Activated CD4-positive, alpha-beta T cell treated with anti-CD3 and anti-CD28 coated beads, Interleukin-2, amount 10 ng/mL, durations not matched to agents 24 days and 14 days (primary cell): Measurements from ENCODE around the gene FOXN3. TPM values are rescaled to one million over a fixed set of nuclear protein-coding genes. Genes with fewer than 3 reads are reported as not detected.

ENCODE experiments used
- DNase-seq: peaks from one replicate; pipeline ENCODE4 v3.0.0; 2022
- H3K27ac Mint-ChIP-seq: one replicate; pipeline ENCODE4 v1.8.0; 2022; ENCODE audit warnings: mild to moderate bottlenecking, mixed read lengths
- H3K27me3 Mint-ChIP-seq: one replicate; pipeline ENCODE4 v1.8.0; 2022; ENCODE audit warnings: mixed read lengths
- H3K36me3 Mint-ChIP-seq: one replicate; pipeline ENCODE4 v1.8.0; 2022; ENCODE audit warnings: low read depth, mild to moderate bottlenecking, mixed read lengths
- H3K4me1 Mint-ChIP-seq: one replicate; pipeline ENCODE4 v1.8.0; 2021; ENCODE audit warnings: mixed read lengths
- H3K4me3 Mint-ChIP-seq: one replicate; pipeline ENCODE4 v1.8.0; 2022; ENCODE audit warnings: mild to moderate bottlenecking, moderate library complexity, mixed read lengths
- H3K9me3 Mint-ChIP-seq: one replicate; pipeline ENCODE4 v1.8.0; 2021; ENCODE audit warnings: mixed read lengths
- intact Hi-C: fragments of 100-400 bp; cut with micrococcal nuclease; formaldehyde crosslinking; loops from one replicate; pipeline ENCODE4 v1.15.1; 2023
- total RNA-seq: library from RNA; stranded (reverse); gene quantifications from 2 replicates; pipeline ENCODE4 v1.2.3, GENCODE V29; 2022

FOXN3 gene
- total RNA-seq, 1 donor from 2014 or later, result 80.0 TPM

DNA sequence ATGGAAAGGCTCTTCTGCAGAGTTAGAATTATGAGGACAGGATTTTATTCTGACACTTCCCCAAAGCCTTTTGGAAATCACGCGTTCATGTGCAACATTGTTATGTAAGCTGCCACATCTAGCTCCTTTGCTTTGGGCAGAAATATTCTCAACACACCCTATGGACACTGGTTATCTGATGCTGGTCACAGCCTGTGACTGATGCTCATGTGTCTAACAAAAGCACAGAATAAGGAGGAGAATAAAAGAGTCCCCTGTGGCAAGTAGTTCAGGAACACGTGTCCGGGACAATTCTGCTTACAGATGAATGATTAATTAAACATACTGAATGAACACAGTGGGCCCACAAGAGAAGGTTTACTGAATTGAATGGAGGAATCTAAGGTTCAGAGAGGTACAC is 22.1 kb downstream of the FOXN3 start:
- H3K27ac Mint-ChIP-seq, result no peak overlapping the region
- intact Hi-C loops, result no loop called here
- peaks cover 29% of the 10 kb centered on the region for H3K4me1 Mint-ChIP-seq
- H3K4me3 Mint-ChIP-seq, result no peak overlapping the region
- H3K9me3 Mint-ChIP-seq, result no peaks in the 10 kb centered on the region
- H3K36me3 Mint-ChIP-seq, result peaks cover 8% of the 10 kb centered on the region
- H3K27me3 Mint-ChIP-seq, result no peaks in the 10 kb centered on the region
- DNase-seq, result no peak

- no peak for DNase-seq
- intact Hi-C loops, result no loop called here
- Mint-ChIP-seq H3K4me3 (no peak overlapping the region), H3K27ac (peak overlapping the region; percentile 71), H3K36me3 (peaks cover 10% of the 10 kb centered on the region), H3K9me3 (no peaks in the 10 kb centered on the region), H3K27me3 (no peaks in the 10 kb centered on the region), H3K4me1 (peaks cover 27% of the 10 kb centered on the region)
These were observed 23.7 kb downstream of the FOXN3 start for GRCh38 chr14:89393222-89393745.

- intact Hi-C loops, result no loop called here
- no peak overlapping the region for H3K4me3 Mint-ChIP-seq
- no peak for DNase-seq
These were observed 24.9 kb downstream of the FOXN3 start for GRCh38 chr14:89392181-89392580.

GRCh38 chr14:89391556-89391955 is 25.5 kb downstream of the FOXN3 start:
- H3K27me3 Mint-ChIP-seq, result no peaks in the 10 kb centered on the region
- H3K4me1 Mint-ChIP-seq, result peaks cover 27% of the 10 kb centered on the region
- no peaks in the 10 kb centered on the region for H3K9me3 Mint-ChIP-seq
- H3K4me3 Mint-ChIP-seq, result no peak overlapping the region
- intact Hi-C loops, result no loop called here
- peaks cover 10% of the 10 kb centered on the region for H3K36me3 Mint-ChIP-seq
- H3K27ac Mint-ChIP-seq, result no peak overlapping the region
- no peak for DNase-seq

More at GRCh38 chr14:89392181-89392580, 24.9 kb downstream of the FOXN3 start:
- H3K27ac Mint-ChIP-seq, result no peak overlapping the region
- H3K36me3 Mint-ChIP-seq, result peaks cover 13% of the 10 kb centered on the region
- no peaks in the 10 kb centered on the region for H3K9me3 Mint-ChIP-seq
- peaks cover 27% of the 10 kb centered on the region for H3K4me1 Mint-ChIP-seq
- no peaks in the 10 kb centered on the region for H3K27me3 Mint-ChIP-seq

- peaks cover 26% of the 10 kb centered on the region for H3K4me1 Mint-ChIP-seq
These were observed 25.9 kb downstream of the FOXN3 start for GRCh38 chr14:89391123-89391522.

GRCh38 chr14:89388853-89389252 is 28.2 kb downstream of the FOXN3 start:
- Mint-ChIP-seq H3K4me3 (no peak overlapping the region), H3K27me3 (no peaks in the 10 kb centered on the region), H3K27ac (no peak overlapping the region), H3K4me1 (peaks cover 13% of the 10 kb centered on the region), H3K9me3 (no peaks in the 10 kb centered on the region), H3K36me3 (peaks cover 13% of the 10 kb centered on the region)
- no peak for DNase-seq
- intact Hi-C loops, result no loop called here

More at GRCh38 chr14:89391123-89391522, 25.9 kb downstream of the FOXN3 start:
- Mint-ChIP-seq H3K27ac (no peak overlapping the region), H3K27me3 (no peaks in the 10 kb centered on the region), H3K9me3 (no peaks in the 10 kb centered on the region), H3K36me3 (peaks cover 10% of the 10 kb centered on the region), H3K4me3 (no peak overlapping the region)
- intact Hi-C loops, result no loop called here
- DNase-seq, result no peak

- Mint-ChIP-seq H3K27ac (no peak overlapping the region), H3K9me3 (no peaks in the 10 kb centered on the region), H3K4me1 (peaks cover 5% of the 10 kb centered on the region), H3K4me3 (no peak overlapping the region), H3K27me3 (no peaks in the 10 kb centered on the region), H3K36me3 (peaks cover 12% of the 10 kb centered on the region)
- intact Hi-C loops, result no loop called here
- DNase-seq, result no peak
These were observed 28.9 kb downstream of the FOXN3 start for GRCh38 chr14:89387922-89388685.

GRCh38 chr14:89386212-89386886 is 30.7 kb downstream of the FOXN3 start:
- H3K4me3 Mint-ChIP-seq, result no peak overlapping the region
- H3K27me3 Mint-ChIP-seq, result no peaks in the 10 kb centered on the region
- H3K9me3 Mint-ChIP-seq, result peaks cover 8% of the 10 kb centered on the region
- intact Hi-C loops, result no loop called here
- no peak for DNase-seq
- H3K4me1 Mint-ChIP-seq, result peaks cover 6% of the 10 kb centered on the region
- H3K27ac Mint-ChIP-seq, result no peak overlapping the region
- peaks cover 23% of the 10 kb centered on the region for H3K36me3 Mint-ChIP-seq

GRCh38 chr14:89384636-89385035 is 32.4 kb downstream of the FOXN3 start:
- H3K36me3 Mint-ChIP-seq, result peaks cover 34% of the 10 kb centered on the region
- DNase-seq, result no peak
- H3K27ac Mint-ChIP-seq, result no peak overlapping the region
- no peak overlapping the region for H3K4me3 Mint-ChIP-seq
- H3K27me3 Mint-ChIP-seq, result no peaks in the 10 kb centered on the region
- H3K9me3 Mint-ChIP-seq, result peaks cover 8% of the 10 kb centered on the region
- intact Hi-C loops, result no loop called here
- peaks cover 6% of the 10 kb centered on the region for H3K4me1 Mint-ChIP-seq

DNA sequence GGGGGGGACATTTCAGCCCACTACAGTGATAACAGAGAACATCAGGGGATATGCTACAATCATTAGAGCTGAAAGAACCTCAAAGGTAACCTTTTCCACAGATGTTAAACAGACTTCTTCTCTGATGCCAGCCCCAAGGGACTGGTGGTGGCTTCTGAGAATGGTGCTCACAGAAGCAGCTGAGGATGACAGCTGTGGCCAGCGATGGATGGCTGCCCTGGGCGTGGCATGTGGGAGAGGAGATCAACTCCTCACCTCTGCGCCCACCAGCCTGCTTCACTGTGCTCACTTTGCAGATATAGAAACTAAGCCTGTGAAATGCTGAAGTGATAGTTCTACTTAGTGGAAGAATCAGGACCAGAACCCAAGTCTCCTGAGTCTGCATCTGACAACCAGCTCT is 33.0 kb downstream of the FOXN3 start:
- intact Hi-C loops, result no loop called here
- Mint-ChIP-seq H3K27me3 (no peaks in the 10 kb centered on the region), H3K4me1 (peaks cover 5% of the 10 kb centered on the region)

DNA sequence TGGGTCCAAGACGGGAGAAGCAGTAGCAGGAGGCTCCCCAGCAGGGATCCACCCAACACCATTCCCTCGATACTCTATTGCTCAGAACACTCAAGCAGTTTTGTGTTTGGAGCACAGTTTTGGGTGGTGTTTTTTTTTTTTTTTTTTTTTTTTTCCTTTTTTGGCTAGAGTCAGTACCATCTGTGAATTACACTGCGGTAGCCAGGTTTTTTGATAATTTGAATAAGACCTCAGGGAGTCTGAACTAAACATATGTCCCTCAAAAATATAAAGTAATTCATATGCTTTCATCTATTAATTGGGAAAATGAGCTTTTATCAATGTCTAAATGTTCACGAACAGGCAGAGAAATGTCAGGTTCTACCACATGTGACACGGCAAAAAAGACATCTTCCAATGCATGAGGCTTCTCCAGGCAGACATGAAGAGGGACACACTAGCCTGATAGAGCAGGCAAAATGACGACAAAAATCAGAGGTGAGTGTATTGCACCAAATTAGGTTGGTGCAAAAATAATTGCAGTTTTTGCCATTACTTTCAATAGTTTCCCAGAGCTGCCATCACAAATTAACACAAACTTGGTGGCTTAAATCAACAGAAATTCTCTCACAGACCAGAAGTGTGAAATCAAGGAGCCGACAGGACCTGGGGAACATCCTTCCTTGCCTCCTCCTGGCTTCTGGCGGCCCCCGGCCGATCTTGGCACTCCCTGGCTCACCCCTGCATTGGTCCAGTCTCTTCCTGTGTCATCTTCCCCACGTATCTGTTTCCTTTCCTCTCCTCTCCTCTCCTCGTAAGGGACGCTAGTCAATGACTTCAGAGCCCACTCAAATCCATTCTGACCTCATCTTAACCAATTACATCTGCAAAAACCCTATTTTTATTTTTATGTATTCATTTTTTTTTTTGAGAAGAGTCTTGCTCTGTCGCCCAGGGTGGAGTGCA is 33.9 kb downstream of the FOXN3 start:
- DNase-seq, result no peak
- peaks cover 8% of the 10 kb centered on the region for H3K4me1 Mint-ChIP-seq
- intact Hi-C loops, result no loop called here
- no peak overlapping the region for H3K4me3 Mint-ChIP-seq
- H3K27ac Mint-ChIP-seq, result peak overlapping the region; percentile 4
- no peaks in the 10 kb centered on the region for H3K27me3 Mint-ChIP-seq
- H3K36me3 Mint-ChIP-seq, result peaks cover 39% of the 10 kb centered on the region
- peaks cover 8% of the 10 kb centered on the region for H3K9me3 Mint-ChIP-seq

More for the DNA sequence above, 33.0 kb downstream of the FOXN3 start:
- H3K4me3 Mint-ChIP-seq, result no peak overlapping the region
- no peak for DNase-seq
- peaks cover 37% of the 10 kb centered on the region for H3K36me3 Mint-ChIP-seq
- no peak overlapping the region for H3K27ac Mint-ChIP-seq
- peaks cover 8% of the 10 kb centered on the region for H3K9me3 Mint-ChIP-seq

GRCh38 chr14:89382487-89382886 is 34.5 kb downstream of the FOXN3 start:
- intact Hi-C loops, result no loop called here
- Mint-ChIP-seq H3K27me3 (no peaks in the 10 kb centered on the region), H3K4me1 (peaks cover 14% of the 10 kb centered on the region), H3K4me3 (no peak overlapping the region), H3K27ac (no peak overlapping the region), H3K36me3 (peaks cover 41% of the 10 kb centered on the region), H3K9me3 (peaks cover 8% of the 10 kb centered on the region)
- DNase-seq, result no peak

GRCh38 chr14:89379891-89380820 is 36.9 kb downstream of the FOXN3 start:
- Mint-ChIP-seq H3K27ac (no peak overlapping the region), H3K9me3 (peaks cover 8% of the 10 kb centered on the region), H3K4me1 (peaks cover 16% of the 10 kb centered on the region), H3K4me3 (no peak overlapping the region), H3K36me3 (peaks cover 45% of the 10 kb centered on the region), H3K27me3 (no peaks in the 10 kb centered on the region)
- intact Hi-C loops, result no loop called here
- no peak for DNase-seq
